BLaER1 treated with 17β-estradiol and CSF1 and Interleukin-3, amounts not matched to agents 10 nM and 100 nM (cell line): ENCODE data around the gene MFRP.
A peak's percentile ranks its signal among the peaks of the same experiment; 100 is the strongest.

ENCODE experiments used
- H3K27ac ChIP-seq, 11 experiments: shearing (Covaris generic); formaldehyde crosslinking; 2 replicates each; pipeline ENCODE4 v1.8.1; 2022
- H3K27me3 ChIP-seq, 11 experiments: shearing (Covaris generic); formaldehyde crosslinking; 2 replicates each; pipeline ENCODE4 v1.8.1; 2022
- H3K36me3 ChIP-seq, 11 experiments: shearing (Covaris generic); formaldehyde crosslinking; 2 replicates each; pipeline ENCODE4 v1.8.1; 2022
- H3K4me1 ChIP-seq, 10 experiments: shearing (Covaris generic); formaldehyde crosslinking; 2 replicates each; pipeline ENCODE4 v1.8.1; 2022
- H3K4me2 ChIP-seq, 11 experiments: shearing (Covaris generic); formaldehyde crosslinking; 2 replicates each; pipeline ENCODE4 v1.8.1; 2022
- H3K4me3 ChIP-seq, 10 experiments: shearing (Covaris generic); formaldehyde crosslinking; 2 replicates each; pipeline ENCODE4 v1.8.1; 2022
- H3K9ac ChIP-seq, 11 experiments: shearing (Covaris generic); formaldehyde crosslinking; 2 replicates each; pipeline ENCODE4 v1.8.1; 2022
- H3K9me3 ChIP-seq, 11 experiments: shearing (Covaris generic); formaldehyde crosslinking; replicated peaks in 1 of 11; 2 replicates each; pipeline ENCODE4 v1.8.1; 2022
- H4K20me1 ChIP-seq, 11 experiments: shearing (Covaris generic); formaldehyde crosslinking; 2 replicates each; pipeline ENCODE4 v1.8.1; 2022
- Cebpa-rat ChIP-seq, 11 experiments: shearing (Covaris generic); IDR thresholded peaks; 2 replicates each; pipeline ENCODE4 v1.8.1; 2022

The MFRP gene

DNA sequence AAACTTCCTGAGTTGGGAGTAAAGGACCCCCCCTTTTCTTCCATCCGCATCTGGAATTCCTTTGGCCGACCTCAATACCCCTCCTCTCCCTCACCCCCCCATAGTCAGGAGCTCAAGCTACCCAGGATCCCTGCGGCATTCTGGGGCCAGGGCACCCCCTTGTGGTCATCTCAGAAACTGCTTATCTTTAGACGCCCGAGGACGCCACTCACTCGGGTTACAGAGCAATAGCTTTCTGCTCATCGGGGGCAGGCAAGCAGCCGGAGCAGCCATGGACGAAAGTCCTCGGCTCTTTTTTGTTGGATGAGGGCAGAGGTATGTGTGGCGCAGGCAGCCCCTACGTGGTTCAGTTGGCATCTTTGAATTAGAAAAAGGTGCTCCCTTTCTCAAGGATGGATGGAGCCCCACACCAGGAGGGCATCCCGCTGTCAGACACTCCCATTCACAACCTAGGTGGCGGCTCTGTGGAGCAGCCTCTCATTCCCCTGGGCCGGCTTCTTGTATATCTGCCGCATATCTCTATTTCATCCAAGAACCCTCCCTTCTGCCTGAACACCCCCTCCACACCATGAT, 8.1 kb downstream of the MFRP start:
- peak overlapping the region; percentile 90 to 98 (median 94) for H3K4me2 ChIP-seq
- peaks cover 32 to 43% (median 38%) of the 10 kb centered on the region in 11 experiments for H3K27me3 ChIP-seq
- H4K20me1 ChIP-seq, result peaks cover 0 to 37% (median 19%) of the 10 kb centered on the region in 11 experiments; a peak in 19 of 22 replicates
- peaks cover 0 to 18% (median 0%) of the 10 kb centered on the region in 11 experiments; a peak in 4 of 22 replicates for H3K36me3 ChIP-seq
- H3K9me3 ChIP-seq, result no peaks in the 10 kb centered on the region
- H3K4me3 ChIP-seq, result no peak overlapping the region
- H3K4me1 ChIP-seq, result peaks cover 69 to 83% (median 81%) of the 10 kb centered on the region in 10 experiments
- peak overlapping the region in 6 of 11 experiments; percentile 20 to 95 (median 70); a peak in 5 of 22 replicates for H3K9ac ChIP-seq
- H3K27ac ChIP-seq, result no peak overlapping the region
- TF ChIP-seq Cebpa-rat (IDR thresholded peaks at IDR 0.05), result no peak

DNA sequence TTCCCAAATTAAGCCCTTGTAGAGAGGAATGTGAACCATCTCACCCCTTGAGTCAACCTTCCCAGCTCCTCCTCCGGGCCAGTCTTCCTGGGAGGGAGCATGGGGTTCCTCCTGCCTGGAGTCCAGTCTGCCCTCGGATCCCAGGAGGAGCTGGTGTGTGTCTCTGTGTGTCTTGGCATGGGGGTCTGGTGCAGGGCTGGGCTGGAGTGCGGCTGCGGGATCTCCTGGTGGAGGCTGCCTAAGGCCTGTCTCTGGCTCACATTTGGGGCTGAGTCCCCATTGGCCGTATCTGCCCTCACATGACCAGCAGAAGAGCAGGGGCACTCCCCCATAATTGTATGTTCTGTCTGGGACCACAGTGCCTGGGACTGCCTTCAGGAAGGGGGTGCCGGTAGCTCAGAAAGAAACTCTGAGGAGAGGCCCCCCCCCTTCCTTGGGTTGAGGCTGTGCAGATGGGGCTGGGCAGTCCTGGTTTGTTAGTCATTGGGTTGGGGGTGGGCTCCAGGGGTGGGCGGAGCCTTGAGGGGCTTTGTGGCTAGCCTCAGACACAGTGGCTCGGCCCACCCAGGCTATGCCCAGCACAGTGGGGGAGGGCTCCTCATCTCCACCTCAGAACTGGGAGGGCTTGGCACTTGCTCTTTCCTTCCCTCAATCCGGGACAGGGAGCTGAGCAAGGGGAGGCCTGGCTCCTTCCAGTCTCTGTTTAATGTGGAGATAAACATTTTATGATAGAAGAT, 8.8 kb downstream of the MFRP start:
- H3K4me2 ChIP-seq, result peak overlapping the region; percentile 90 to 98 (median 94)
- peaks cover 0 to 18% (median 0%) of the 10 kb centered on the region in 11 experiments; a peak in 4 of 22 replicates for H3K36me3 ChIP-seq
- H3K9me3 ChIP-seq, result no peaks in the 10 kb centered on the region
- H3K9ac ChIP-seq, result peak overlapping the region; percentile 20 to 95 (median 51); a peak in 17 of 22 replicates
- H3K27ac ChIP-seq, result peak overlapping the region in 3 of 11 experiments; percentile 33 to 43 (median 41); a peak in 5 of 22 replicates
- peaks cover 0 to 34% (median 19%) of the 10 kb centered on the region in 11 experiments; a peak in 19 of 22 replicates for H4K20me1 ChIP-seq
- peak overlapping the region in 6 of 10 experiments; percentile 3 to 94 (median 43); a peak in 8 of 20 replicates for H3K4me3 ChIP-seq
- peaks cover 32 to 43% (median 38%) of the 10 kb centered on the region in 11 experiments for H3K27me3 ChIP-seq
- H3K4me1 ChIP-seq, result peaks cover 69 to 89% (median 86%) of the 10 kb centered on the region in 10 experiments
- no peak for TF ChIP-seq Cebpa-rat (IDR thresholded peaks at IDR 0.05)

DNA sequence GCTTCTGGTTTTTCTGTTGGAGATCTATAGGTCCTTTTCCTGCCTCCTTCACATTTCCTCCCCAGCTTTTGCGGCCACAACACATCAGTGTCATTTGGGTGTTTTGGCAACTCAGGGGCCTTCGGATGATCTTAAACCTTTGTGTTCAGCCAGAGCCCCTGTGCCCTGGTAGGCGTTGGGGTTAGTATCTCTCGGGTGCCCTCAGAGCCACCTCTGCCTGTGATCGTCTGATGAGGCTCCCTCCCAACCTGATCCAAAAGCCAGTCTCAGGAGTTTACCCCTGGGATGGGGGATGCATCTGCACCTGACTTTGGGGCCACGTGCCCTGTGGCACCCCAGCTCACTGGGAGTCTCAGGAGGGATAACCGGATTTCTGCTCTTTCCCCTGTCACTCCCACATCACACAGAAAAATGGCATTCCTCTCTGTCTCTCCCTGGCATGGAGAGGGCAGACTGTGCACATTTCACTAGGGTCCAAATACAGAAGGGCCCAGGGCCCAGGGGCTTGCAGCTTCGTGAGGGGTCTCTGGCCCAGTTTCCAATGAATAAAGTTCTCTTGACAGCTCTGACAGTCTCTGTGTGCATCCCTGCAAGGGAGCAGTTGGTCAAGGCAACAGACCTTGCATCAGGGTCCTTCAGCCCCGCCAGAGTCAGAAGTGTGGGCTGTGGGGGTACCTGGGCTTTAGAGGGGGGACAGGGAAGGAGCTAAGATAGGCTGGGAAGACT, 9.6 kb downstream of the MFRP start:
- H3K4me2 ChIP-seq, result peak overlapping the region; percentile 90 to 98 (median 94)
- H3K27me3 ChIP-seq, result peaks cover 32 to 37% (median 36%) of the 10 kb centered on the region in 11 experiments
- H3K36me3 ChIP-seq, result peaks cover 0 to 18% (median 0%) of the 10 kb centered on the region in 11 experiments; a peak in 4 of 22 replicates
- H3K27ac ChIP-seq, result peak overlapping the region in 6 of 11 experiments; percentile 14 to 43 (median 26); a peak in 8 of 22 replicates
- H3K9ac ChIP-seq, result peak overlapping the region; percentile 33 to 95 (median 51); a peak in 18 of 22 replicates
- TF ChIP-seq Cebpa-rat (IDR thresholded peaks at IDR 0.05), result no peak
- H3K4me1 ChIP-seq, result peaks cover 68 to 90% (median 86%) of the 10 kb centered on the region in 10 experiments
- H3K4me3 ChIP-seq, result peak overlapping the region in 7 of 10 experiments; percentile 3 to 94 (median 41); a peak in 11 of 20 replicates
- no peaks in the 10 kb centered on the region for H3K9me3 ChIP-seq
- peaks cover 0 to 33% (median 19%) of the 10 kb centered on the region in 11 experiments; a peak in 19 of 22 replicates for H4K20me1 ChIP-seq

DNA sequence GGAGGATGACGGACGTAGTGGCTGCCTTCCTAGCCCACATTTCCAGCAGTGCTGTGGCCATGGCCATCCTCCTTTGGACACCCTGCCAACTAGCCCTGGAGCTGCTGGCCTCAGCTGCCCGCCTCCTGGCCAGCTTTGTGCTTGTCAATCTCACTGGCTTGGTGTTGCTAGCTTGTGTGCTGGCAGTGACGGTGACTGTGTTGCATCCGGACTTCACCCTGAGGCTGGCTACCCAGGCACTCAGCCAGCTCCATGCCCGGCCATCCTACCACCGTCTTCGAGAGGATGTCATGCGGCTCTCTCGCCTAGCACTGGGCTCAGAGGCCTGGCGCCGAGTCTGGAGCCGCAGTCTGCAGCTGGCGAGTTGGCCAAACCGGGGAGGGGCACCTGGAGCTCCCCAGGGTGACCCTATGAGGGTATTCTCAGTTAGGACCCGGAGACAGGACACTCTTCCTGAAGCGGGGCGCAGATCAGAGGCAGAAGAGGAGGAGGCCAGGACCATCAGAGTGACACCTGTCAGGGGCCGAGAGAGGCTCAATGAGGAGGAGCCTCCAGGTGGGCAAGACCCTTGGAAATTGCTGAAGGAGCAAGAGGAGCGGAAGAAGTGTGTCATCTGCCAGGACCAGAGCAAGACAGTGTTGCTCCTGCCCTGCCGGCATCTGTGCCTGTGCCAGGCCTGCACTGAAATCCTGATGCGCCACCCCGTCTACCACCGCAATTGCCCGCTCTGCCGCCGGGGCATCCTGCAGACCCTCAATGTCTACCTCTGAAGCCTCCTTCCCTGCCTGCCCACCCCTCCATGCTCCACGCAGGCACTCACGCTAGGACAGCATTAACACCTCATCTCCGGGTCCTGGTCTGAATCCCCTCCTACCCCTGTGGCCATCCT, 10.6 kb downstream of the MFRP start:
- Histone ChIP-seq H3K9ac (peak overlapping the region in 9 of 11 experiments; percentile 88 to 96 (median 90); a peak in 16 of 22 replicates), H3K36me3 (peaks cover 0 to 18% (median 0%) of the 10 kb centered on the region in 11 experiments; a peak in 4 of 22 replicates), H3K4me3 (peak overlapping the region in 9 of 10 experiments; percentile 81 to 94 (median 85); a peak in 17 of 20 replicates), H3K4me2 (peak overlapping the region; percentile 90 to 98 (median 94)), H3K27me3 (peaks cover 26 to 27% (median 26%) of the 10 kb centered on the region in 11 experiments), H4K20me1 (peaks cover 0 to 28% (median 19%) of the 10 kb centered on the region in 11 experiments; a peak in 19 of 22 replicates), H3K4me1 (peaks cover 58 to 80% (median 76%) of the 10 kb centered on the region in 10 experiments), H3K27ac (peak overlapping the region in 7 of 11 experiments; percentile 33 to 96 (median 90); a peak in 10 of 22 replicates), H3K9me3 (no peaks in the 10 kb centered on the region)
- TF ChIP-seq Cebpa-rat (IDR thresholded peaks at IDR 0.05), result no peak

DNA sequence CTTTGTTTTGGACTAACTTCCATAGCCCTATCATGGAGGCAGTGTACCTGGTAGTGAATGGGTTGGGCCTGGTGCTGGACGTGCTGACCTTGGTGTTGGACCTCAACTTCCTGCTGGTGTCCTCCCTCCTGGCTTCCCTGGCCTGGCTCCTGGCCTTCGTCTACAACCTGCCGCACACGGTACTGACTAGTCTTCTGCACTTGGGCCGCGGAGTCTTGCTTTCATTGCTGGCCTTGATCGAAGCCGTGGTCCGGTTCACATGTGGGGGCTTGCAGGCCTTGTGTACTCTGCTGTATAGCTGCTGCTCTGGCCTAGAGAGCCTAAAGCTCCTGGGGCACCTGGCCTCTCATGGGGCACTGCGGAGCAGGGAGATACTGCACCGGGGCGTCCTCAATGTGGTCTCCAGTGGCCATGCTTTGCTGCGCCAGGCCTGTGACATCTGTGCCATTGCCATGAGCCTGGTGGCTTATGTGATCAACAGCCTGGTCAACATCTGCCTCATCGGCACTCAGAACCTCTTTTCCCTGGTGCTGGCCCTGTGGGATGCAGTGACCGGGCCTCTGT, 11.3 kb downstream of the MFRP start:
- Histone ChIP-seq H3K9me3 (no peaks in the 10 kb centered on the region), H3K27me3 (peaks cover 18 to 19% (median 19%) of the 10 kb centered on the region in 11 experiments), H3K27ac (peak overlapping the region; percentile 71 to 96 (median 89); a peak in 20 of 22 replicates), H3K36me3 (peaks cover 0 to 18% (median 0%) of the 10 kb centered on the region in 11 experiments; a peak in 4 of 22 replicates), H3K4me3 (peak overlapping the region; percentile 81 to 94 (median 86)), H3K4me1 (peaks cover 50 to 75% (median 72%) of the 10 kb centered on the region in 10 experiments), H4K20me1 (peaks cover 0 to 26% (median 19%) of the 10 kb centered on the region in 11 experiments; a peak in 19 of 22 replicates), H3K4me2 (peak overlapping the region; percentile 90 to 98 (median 94)), H3K9ac (peak overlapping the region; percentile 88 to 96 (median 90))
- TF ChIP-seq Cebpa-rat (IDR thresholded peaks at IDR 0.05), result no peak

DNA sequence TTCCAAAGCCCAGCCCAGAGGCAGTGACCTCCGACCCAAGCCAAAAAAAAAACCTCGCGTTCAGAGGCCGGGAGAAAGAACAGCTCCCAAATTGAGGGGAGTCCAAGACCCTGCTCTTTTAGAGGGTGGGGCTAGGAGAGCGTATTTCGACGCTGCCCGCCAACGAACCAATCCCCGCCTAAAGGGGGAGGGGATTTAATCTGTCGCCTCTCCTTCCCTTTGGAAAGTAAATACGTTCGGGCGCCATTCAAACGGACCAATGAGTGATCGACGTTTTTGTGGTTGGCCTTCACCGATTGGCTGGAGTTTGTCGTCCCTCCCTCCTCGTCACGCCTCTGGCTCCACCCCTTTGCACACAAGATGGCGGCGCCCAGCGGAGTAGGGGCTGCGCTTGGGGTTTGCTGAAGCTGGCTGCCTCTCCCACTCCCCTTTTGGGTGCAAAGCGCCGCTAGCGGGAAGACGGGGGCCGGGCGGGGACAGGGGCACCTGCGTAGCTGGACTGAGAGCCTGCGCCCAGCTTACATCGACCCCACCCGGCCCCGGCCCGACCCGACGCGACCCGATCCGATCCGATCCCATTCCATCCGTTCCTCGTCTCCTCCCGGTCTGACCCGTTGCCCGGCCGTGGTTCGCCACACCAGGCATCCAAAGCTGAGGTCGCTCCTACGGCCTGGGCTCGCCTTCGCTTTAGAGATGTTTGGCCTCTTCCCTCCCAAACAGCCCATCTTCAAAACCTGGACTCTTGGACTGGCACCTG, 12.2 kb downstream of the MFRP start, which contains the start of gene RNF26:
RNF26 (plus strand) TSS at position 354 of the 757 bp plus-strand sequence. CDS start 596 bp downstream, outside the sequence.
- Histone ChIP-seq H3K27me3 (peaks cover 10 to 11% (median 10%) of the 10 kb centered on the region in 11 experiments), H3K27ac (peak within 1 kb of the TSS; percentile 71 to 96 (median 89)), H3K36me3 (peaks cover 0 to 18% (median 0%) of the 10 kb centered on the region in 11 experiments; a peak in 4 of 22 replicates), H3K4me3 (peak within 1 kb of the TSS; percentile 81 to 94 (median 86)), H3K9me3 (no peaks in the 10 kb centered on the region), H3K9ac (peak within 1 kb of the TSS; percentile 88 to 96 (median 90)), H3K4me2 (peak within 1 kb of the TSS; percentile 90 to 98 (median 94)), H3K4me1 (peaks cover 42 to 70% (median 64%) of the 10 kb centered on the region in 10 experiments), H4K20me1 (peaks cover 0 to 20% (median 15%) of the 10 kb centered on the region in 11 experiments; a peak in 19 of 22 replicates)
- no peak for TF ChIP-seq Cebpa-rat (IDR thresholded peaks at IDR 0.05)
